ENCODE measurements around the gene PAIP1. TPM values are rescaled to one million over a fixed set of nuclear protein-coding genes. Genes with fewer than 3 reads are reported as not detected.

The PAIP1 gene
- polyA plus RNA-seq, 3 donors = 31.4 to 49.2 (median 41.0) TPM

GRCh38 chr5:43543434-43543833, 13.4 kb downstream of the PAIP1 start:
- Histone ChIP-seq H3K27ac (ENCODE audit: low read depth in 1 of 2, low read length in 2 of 2) (no peak overlapping the region), H3K27me3 (ENCODE audit: control insufficient read depth in 2 of 2, insufficient read depth in 2 of 2, low read length in 2 of 2) (no peaks in the 10 kb centered on the region), H3K79me2 (ENCODE audit: insufficient read depth, low read length) (peaks cover 6% of the 10 kb centered on the region), H3K4me1 (ENCODE audit: control insufficient read depth in 1 of 2, insufficient read depth in 2 of 2, low read length in 2 of 2) (no peaks in the 10 kb centered on the region), H4K20me1 (ENCODE audit: insufficient read depth, low read length) (peaks cover 8% of the 10 kb centered on the region), H3K36me3 (replicated peaks in 1 of 2; ENCODE audit: control insufficient read depth in 1 of 2, insufficient read depth in 2 of 2, low read length in 2 of 2) (peaks cover 85 to 99% of the 10 kb centered on the region in 2 donors), H3K4me3 (replicated peaks in 1 of 3; ENCODE audit: low read depth in 2 of 3, low read length in 3 of 3) (no peak overlapping the region), H2AFZ (ENCODE audit: insufficient read depth, low read depth, low read length, poor library complexity, severe bottlenecking) (no peak overlapping the region), H3K9me3 (replicated peaks in 1 of 2; ENCODE audit: control insufficient read depth in 1 of 2, insufficient read depth in 1 of 2, low read length in 2 of 2) (no peaks in the 10 kb centered on the region), H3K4me2 (replicated peaks; ENCODE audit: extremely low read depth, low read length, poor library complexity, severe bottlenecking) (no peak overlapping the region), H3K9ac (ENCODE audit: insufficient read depth, low read length, poor library complexity, severe bottlenecking) (no peak overlapping the region)
- Mint-ChIP-seq H3K4me3 (no peak overlapping the region), H3K9me3 (peaks cover 0 to 3% (median 0%) of the 10 kb centered on the region in 7 donors), H3K27ac (peak overlapping the region in 1 of 7 donors; percentile 42), H3K27me3 (ENCODE audit: low read depth in 3 of 3) (no peaks in the 10 kb centered on the region), H3K36me3 (peaks cover 71 to 83% of the 10 kb centered on the region in 2 donors), H3K4me1 (no peaks in the 10 kb centered on the region)
- intact Hi-C loops (cut with micrococcal nuclease) = no loop called here
- no peak for TF ChIP-seq CTCF (IDR thresholded peaks at IDR 0.05)
- DNase-seq = no peak

GRCh38 chr5:43540746-43541145, 16.1 kb downstream of the PAIP1 start:
- Histone ChIP-seq H3K4me2 (replicated peaks; ENCODE audit: extremely low read depth, low read length, poor library complexity, severe bottlenecking) (no peak overlapping the region), H3K27me3 (ENCODE audit: control insufficient read depth in 2 of 2, insufficient read depth in 2 of 2, low read length in 2 of 2) (no peaks in the 10 kb centered on the region), H3K79me2 (ENCODE audit: insufficient read depth, low read length) (peaks cover 3% of the 10 kb centered on the region), H3K9ac (ENCODE audit: insufficient read depth, low read length, poor library complexity, severe bottlenecking) (no peak overlapping the region), H3K36me3 (replicated peaks in 1 of 2; ENCODE audit: control insufficient read depth in 1 of 2, insufficient read depth in 2 of 2, low read length in 2 of 2) (peaks cover 86 to 99% of the 10 kb centered on the region in 2 donors), H3K4me3 (replicated peaks in 1 of 3; ENCODE audit: low read depth in 2 of 3, low read length in 3 of 3) (no peak overlapping the region), H3K27ac (ENCODE audit: low read depth in 1 of 2, low read length in 2 of 2) (no peak overlapping the region), H2AFZ (ENCODE audit: insufficient read depth, low read depth, low read length, poor library complexity, severe bottlenecking) (no peak overlapping the region), H3K4me1 (ENCODE audit: control insufficient read depth in 1 of 2, insufficient read depth in 2 of 2, low read length in 2 of 2) (no peaks in the 10 kb centered on the region), H4K20me1 (ENCODE audit: insufficient read depth, low read length) (peaks cover 7% of the 10 kb centered on the region), H3K9me3 (replicated peaks in 1 of 2; ENCODE audit: control insufficient read depth in 1 of 2, insufficient read depth in 1 of 2, low read length in 2 of 2) (no peaks in the 10 kb centered on the region)
- intact Hi-C loops (cut with micrococcal nuclease) = no loop called here
- no peak for DNase-seq
- no peak for TF ChIP-seq CTCF (IDR thresholded peaks at IDR 0.05)
- Mint-ChIP-seq H3K36me3 (peaks cover 61 to 79% of the 10 kb centered on the region in 2 donors), H3K27me3 (ENCODE audit: low read depth in 3 of 3) (no peaks in the 10 kb centered on the region), H3K9me3 (peaks cover 0 to 3% (median 0%) of the 10 kb centered on the region in 7 donors), H3K27ac (no peak overlapping the region), H3K4me3 (no peak overlapping the region), H3K4me1 (no peaks in the 10 kb centered on the region)
- 100% methylated on average over 1 of the region's 6 CpGs for WGBS (ENCODE audit: insufficient coverage)
